K562 (cell line): ENCODE data around the gene SERPING1. TPM values are rescaled to one million over a fixed set of nuclear protein-coding genes. Genes with fewer than 3 reads are reported as not detected.

ENCODE experiments used
- CBX8 ChIP-seq: fragments of 200-600 bp; sonication (generic); IDR thresholded peaks from 2 replicates; pipeline ENCODE4 v1.6.1; 2012; ENCODE audit warnings: borderline replicate concordance, mixed run types, low read depth, mild to moderate bottlenecking, moderate library complexity, mixed read lengths, low read length, control low read depth, inconsistent platforms; ENCODE audit not compliant: poor library complexity, severe bottlenecking; ENCODE audit errors: extremely low read depth
- CUX1 ChIP-seq: fragments of 200-800 bp; sonication (Bioruptor generic); IDR thresholded peaks from 2 replicates; pipeline ENCODE4 v1.6.1; 2016; ENCODE audit warnings: missing genetic modification characterization, missing compliant biosample characterization
- EGR1 ChIP-seq: fragments of 450-650 bp; conservative IDR thresholded peaks from 2 replicates; pipeline ENCODE4 v1.6.1; 2017; ENCODE audit warnings: mild to moderate bottlenecking
- ELF1 ChIP-seq: fragments of 200-800 bp; sonication (Bioruptor generic); IDR thresholded peaks from 2 replicates; pipeline ENCODE4 v1.6.1; 2016; ENCODE audit warnings: missing genetic modification characterization, missing compliant biosample characterization
- ETS1 ChIP-seq: conservative IDR thresholded peaks from 2 replicates; pipeline ENCODE4 v1.6.1; 2011; ENCODE audit warnings: low read depth, mild to moderate bottlenecking, low read length; ENCODE audit not compliant: control insufficient read depth
- IRF9 ChIP-seq: fragments of 450-650 bp; IDR thresholded peaks from 2 replicates; pipeline ENCODE4 v1.6.1; 2016; ENCODE audit warnings: missing biosample characterization, missing genetic modification characterization
- NR4A1 ChIP-seq, 2 experiments: fragments of 250-450 bp in 1 of 2; fragments of 450-650 bp in 1 of 2; sonication (Bioruptor Pico) in 1 of 2; IDR thresholded peaks; 2 replicates each; pipeline versions ENCODE4 v1.4.0 to v1.6.1; 2016 to 2020; ENCODE audit warnings: mild to moderate bottlenecking in 2 of 2, missing compliant biosample characterization in 1 of 2, missing genetic modification characterization in 1 of 2, moderate library complexity in 1 of 2
- TSHZ1 ChIP-seq: fragments of 250-450 bp; sonication (Bioruptor Pico); IDR thresholded peaks from 2 replicates; pipeline ENCODE4 v1.4.0; 2020; ENCODE audit warnings: mild to moderate bottlenecking, moderate library complexity
- ZHX1 ChIP-seq: fragments of 150-350 bp; conservative IDR thresholded peaks from 2 replicates; pipeline ENCODE4 v1.6.1; 2014; ENCODE audit warnings: low read length
- polyA plus RNA-seq, 8 experiments: library from polyadenylated mRNA; depleted of rRNA in 4 of 8; stranded (reverse) in 5 of 8; unstranded in 3 of 8; fragments of >200 nt; fragmentation: Nextera tagmentation in 2 of 8; fragmentation: Illumina TruSeq in 1 of 8; extraction: Ambion mirVana in 2 of 8; extraction: Trizol in 1 of 8; gene quantifications; 2 replicates each; pipeline versions ENCODE4 v1.2.1 to v1.2.3, GENCODE V29; 2011 to 2014; ENCODE audit warnings: inconsistent platforms in 1 of 8, missing spikeins in 1 of 8
- total RNA-seq, 7 experiments: library from RNA; depleted of rRNA in 6 of 7; stranded (reverse); fragments of >200 nt in 6 of 7; fragmentation: Illumina TruSeq in 2 of 7; extraction: Trizol in 2 of 7; gene quantifications; 2 replicates each; pipeline versions ENCODE4 v1.2.1 to v1.2.3, GENCODE V29; 2011 to 2021; ENCODE audit warnings: low replicate concordance in 1 of 7

The SERPING1 gene
- total and polyA plus RNA-seq, 9 of the 15 experiments (the other 6 are each of a cell fraction or from before 2014, with no cell fraction given) = 0.10 to 1.00 (median 0.21) TPM; not detected in 2

- TF ChIP-seq CBX8 (no peak), CUX1 (CRISPR knock-in tag) (no peak), ZHX1 (no peak), ELF1 (tag) (no peak), TSHZ1 (CRISPR knock-in tag) (no peak), EGR1 (peak; percentile 59), NR4A1 (CRISPR knock-in tag; IDR thresholded peaks at IDR 0.05) (no peak), NR4A1 (tag; IDR thresholded peaks at IDR 0.05) (0 out of 2 replicates have a peak, but pooled peaks have one; percentile 42), ETS1 (0 out of 2 replicates have a peak, but pooled peaks have one; percentile 9), IRF9 (tag) (no peak)
Observed at GRCh38 chr11:57567515-57568329, 29.8 kb upstream of the SERPING1 start, which contains the start of gene UBE2L6 (continued).
